ENCODE data around the gene ATP8B1.

ATP8B1 gene

GRCh38 chr18:57715671-57716070 lies 87.4 kb downstream of the ATP8B1 start:
- DNase-seq (ENCODE audit: low spot score) (no peak), ATAC-seq (ENCODE audit: low read depth) (peak; percentile 49)
- Histone ChIP-seq H3K27me3 (ENCODE audit: insufficient read depth, poor library complexity, severe bottlenecking) (no peaks in the 10 kb centered on the region), H3K9me3 (ENCODE audit: severe bottlenecking) (no peaks in the 10 kb centered on the region), H3K27ac (ENCODE audit: poor library complexity, severe bottlenecking) (peak overlapping the region; percentile 52), H3K4me1 (ENCODE audit: insufficient read depth, poor library complexity, severe bottlenecking) (peaks cover 35% of the 10 kb centered on the region), H3K36me3 (ENCODE audit: low read depth) (no peaks in the 10 kb centered on the region; the same call in 1 of the 2 replicates), H3K4me3 (ENCODE audit: severe bottlenecking) (no peak overlapping the region)
- TF ChIP-seq, protein P1, sequence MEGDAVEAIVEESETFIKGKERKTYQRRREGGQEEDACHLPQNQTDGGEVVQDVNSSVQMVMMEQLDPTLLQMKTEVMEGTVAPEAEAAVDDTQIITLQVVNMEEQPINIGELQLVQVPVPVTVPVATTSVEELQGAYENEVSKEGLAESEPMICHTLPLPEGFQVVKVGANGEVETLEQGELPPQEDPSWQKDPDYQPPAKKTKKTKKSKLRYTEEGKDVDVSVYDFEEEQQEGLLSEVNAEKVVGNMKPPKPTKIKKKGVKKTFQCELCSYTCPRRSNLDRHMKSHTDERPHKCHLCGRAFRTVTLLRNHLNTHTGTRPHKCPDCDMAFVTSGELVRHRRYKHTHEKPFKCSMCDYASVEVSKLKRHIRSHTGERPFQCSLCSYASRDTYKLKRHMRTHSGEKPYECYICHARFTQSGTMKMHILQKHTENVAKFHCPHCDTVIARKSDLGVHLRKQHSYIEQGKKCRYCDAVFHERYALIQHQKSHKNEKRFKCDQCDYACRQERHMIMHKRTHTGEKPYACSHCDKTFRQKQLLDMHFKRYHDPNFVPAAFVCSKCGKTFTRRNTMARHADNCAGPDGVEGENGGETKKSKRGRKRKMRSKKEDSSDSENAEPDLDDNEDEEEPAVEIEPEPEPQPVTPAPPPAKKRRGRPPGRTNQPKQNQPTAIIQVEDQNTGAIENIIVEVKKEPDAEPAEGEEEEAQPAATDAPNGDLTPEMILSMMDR (IDR thresholded peaks at IDR 0.05; ENCODE audit: poor library complexity, severe bottlenecking): no peak

DNA sequence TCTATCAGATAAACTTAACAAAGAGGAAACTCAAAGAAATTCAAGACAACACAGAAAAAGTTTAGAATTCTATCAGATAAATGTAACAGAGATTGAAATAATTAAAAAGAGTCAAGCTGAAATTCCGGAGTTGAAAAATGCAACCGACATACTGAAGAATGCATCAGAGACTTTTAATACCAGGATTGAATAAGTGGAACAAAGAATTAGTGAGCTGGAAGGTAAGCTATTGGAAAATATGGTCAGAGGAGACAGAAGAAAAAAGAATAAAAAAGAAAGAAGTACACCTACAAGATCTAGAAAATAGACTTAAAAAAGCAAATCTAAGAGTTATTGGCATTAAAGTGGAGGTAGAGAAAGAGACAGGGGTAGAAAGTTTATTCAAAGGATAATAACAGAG lies 88.0 kb downstream of the ATP8B1 start:
- TF ChIP-seq, protein P1 (IDR thresholded peaks at IDR 0.05; ENCODE audit: poor library complexity, severe bottlenecking): no peak
- H3K4me1 ChIP-seq (ENCODE audit: insufficient read depth, poor library complexity, severe bottlenecking): peaks cover 35% of the 10 kb centered on the region
- ATAC-seq (ENCODE audit: low read depth) (no peak), DNase-seq (ENCODE audit: low spot score) (no peak)
- H3K4me3 ChIP-seq (ENCODE audit: severe bottlenecking): no peak overlapping the region
- no peaks in the 10 kb centered on the region; the same call in 1 of the 2 replicates for H3K36me3 ChIP-seq (ENCODE audit: low read depth)
- peak overlapping the region; percentile 52 for H3K27ac ChIP-seq (ENCODE audit: poor library complexity, severe bottlenecking)
- H3K9me3 ChIP-seq (ENCODE audit: severe bottlenecking): no peaks in the 10 kb centered on the region
- H3K27me3 ChIP-seq (ENCODE audit: insufficient read depth, poor library complexity, severe bottlenecking): no peaks in the 10 kb centered on the region

DNA sequence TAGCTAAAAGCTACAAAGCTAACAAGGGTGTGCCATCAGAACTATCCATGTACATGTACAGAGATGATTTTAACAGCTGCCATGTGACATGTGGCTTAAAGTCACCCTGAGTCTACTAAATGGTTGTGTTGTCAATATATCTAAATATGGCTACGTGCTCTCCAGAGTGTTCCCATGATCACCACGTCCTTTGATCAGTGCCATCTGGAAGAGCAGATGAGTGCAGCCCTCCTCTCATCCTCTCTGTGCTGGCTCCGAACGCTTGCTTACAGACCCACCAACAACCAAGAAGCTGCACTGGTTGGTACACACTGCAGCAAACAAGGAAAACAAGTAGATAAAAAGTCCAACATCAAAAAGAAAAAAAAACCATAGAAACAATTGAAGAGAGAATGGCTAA lies 92.9 kb downstream of the ATP8B1 start:
- DNase-seq (ENCODE audit: low spot score) (no peak), ATAC-seq (ENCODE audit: low read depth) (no peak)
- TF ChIP-seq, protein P1 (IDR thresholded peaks at IDR 0.05; ENCODE audit: poor library complexity, severe bottlenecking): no peak
- Histone ChIP-seq H3K27ac (ENCODE audit: poor library complexity, severe bottlenecking) (no peak overlapping the region), H3K9me3 (ENCODE audit: severe bottlenecking) (no peaks in the 10 kb centered on the region), H3K4me1 (ENCODE audit: insufficient read depth, poor library complexity, severe bottlenecking) (peaks cover 19% of the 10 kb centered on the region), H3K4me3 (ENCODE audit: severe bottlenecking) (no peak overlapping the region), H3K27me3 (ENCODE audit: insufficient read depth, poor library complexity, severe bottlenecking) (no peaks in the 10 kb centered on the region), H3K36me3 (ENCODE audit: low read depth) (no peaks in the 10 kb centered on the region; the same call in 1 of the 2 replicates)

DNA sequence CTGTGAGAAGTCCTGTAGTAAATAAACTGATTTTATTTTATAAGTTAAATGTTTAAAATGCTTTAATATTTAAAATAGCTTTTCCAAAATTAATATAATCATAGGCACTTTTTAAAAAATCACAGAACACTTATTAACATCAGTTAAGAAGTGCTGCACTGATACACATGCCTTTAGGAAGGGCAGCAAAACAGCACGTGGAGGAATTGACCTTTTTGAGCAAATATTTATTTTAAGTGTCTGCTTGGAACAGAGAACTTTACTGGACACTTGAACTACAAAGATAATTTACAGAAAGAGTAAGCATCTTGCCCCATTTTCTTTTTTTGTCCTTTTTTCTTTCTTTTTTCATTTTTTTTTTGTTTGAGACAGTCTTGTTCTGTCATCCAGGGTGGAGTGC lies 93.8 kb downstream of the ATP8B1 start:
- H3K9me3 ChIP-seq (ENCODE audit: severe bottlenecking): no peaks in the 10 kb centered on the region
- TF ChIP-seq, protein P1 (IDR thresholded peaks at IDR 0.05; ENCODE audit: poor library complexity, severe bottlenecking): no peak
- ATAC-seq (ENCODE audit: low read depth): no peak

DNA sequence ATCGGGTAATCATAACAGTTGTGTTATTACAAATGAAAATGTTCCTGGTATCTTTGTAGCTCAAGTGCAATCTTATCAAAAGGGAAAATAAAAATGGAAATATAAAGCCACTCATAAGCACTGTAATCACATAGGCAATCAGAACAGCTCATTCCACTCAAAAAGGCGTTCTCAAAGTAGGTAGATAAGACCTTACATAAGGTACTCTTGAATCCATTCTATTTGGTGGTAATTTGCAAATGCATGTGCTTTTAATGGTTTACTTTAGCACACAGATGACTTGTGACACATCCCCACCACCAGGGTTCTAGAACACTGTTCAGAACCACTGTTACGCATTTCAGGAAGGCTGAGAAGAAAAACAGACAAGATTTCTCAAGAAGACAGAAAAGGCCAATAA lies 94.8 kb downstream of the ATP8B1 start:
- Histone ChIP-seq H3K4me3 (ENCODE audit: severe bottlenecking) (no peak overlapping the region), H3K9me3 (ENCODE audit: severe bottlenecking) (no peaks in the 10 kb centered on the region), H3K27ac (ENCODE audit: poor library complexity, severe bottlenecking) (no peak overlapping the region), H3K36me3 (ENCODE audit: low read depth) (no peaks in the 10 kb centered on the region), H3K4me1 (ENCODE audit: insufficient read depth, poor library complexity, severe bottlenecking) (peaks cover 16% of the 10 kb centered on the region), H3K27me3 (ENCODE audit: insufficient read depth, poor library complexity, severe bottlenecking) (no peaks in the 10 kb centered on the region)
- ATAC-seq (ENCODE audit: low read depth) (no peak), DNase-seq (ENCODE audit: low spot score) (no peak)
- TF ChIP-seq, protein P1 (IDR thresholded peaks at IDR 0.05; ENCODE audit: poor library complexity, severe bottlenecking): no peak

More for the DNA sequence above, 93.8 kb downstream of the ATP8B1 start:
- H3K27me3 ChIP-seq (ENCODE audit: insufficient read depth, poor library complexity, severe bottlenecking): no peaks in the 10 kb centered on the region
- no peak overlapping the region for H3K4me3 ChIP-seq (ENCODE audit: severe bottlenecking)
- peaks cover 16% of the 10 kb centered on the region for H3K4me1 ChIP-seq (ENCODE audit: insufficient read depth, poor library complexity, severe bottlenecking)
- DNase-seq (ENCODE audit: low spot score): no peak
- no peaks in the 10 kb centered on the region; the same call in 1 of the 2 replicates for H3K36me3 ChIP-seq (ENCODE audit: low read depth)
- no peak overlapping the region for H3K27ac ChIP-seq (ENCODE audit: poor library complexity, severe bottlenecking)
